DND-41 (cell line): Measurements from ENCODE around the gene UPB1.

Source experiments
- ATAC-seq: fragments of 200-7000 bp; cut with Tn5 transposase; 3 replicates; pipeline ENCODE4 v1.9.1; 2021; ENCODE audit warnings: low read depth; ENCODE audit not compliant: insufficient read depth
- DNase-seq: peaks from one replicate; pipeline ENCODE4 v3.0.0-alpha.2; 2020
- H2AFZ ChIP-seq: 2 replicates; pipeline ENCODE4 v1.6.0; 2012; ENCODE audit warnings: low read depth, low read length
- H3K27ac ChIP-seq: 2 replicates; pipeline ENCODE4 v1.5.1; 2012; ENCODE audit warnings: low read length, inconsistent platforms
- H3K27me3 ChIP-seq: fragments of 200-600 bp; sonication (generic); 2 replicates; pipeline ENCODE4 v1.6.0; 2012; ENCODE audit warnings: low read length, mild to moderate bottlenecking, inconsistent platforms; ENCODE audit not compliant: insufficient read depth, poor library complexity
- H3K36me3 ChIP-seq: 2 replicates; pipeline ENCODE4 v1.5.1; 2012; ENCODE audit warnings: low read length, inconsistent platforms; ENCODE audit not compliant: insufficient read depth
- H3K4me1 ChIP-seq: 2 replicates; pipeline ENCODE4 v1.5.1; 2012; ENCODE audit warnings: mild to moderate bottlenecking, low read length; ENCODE audit not compliant: insufficient read depth
- H3K4me2 ChIP-seq: 2 replicates; pipeline ENCODE4 v1.6.0; 2012; ENCODE audit warnings: mild to moderate bottlenecking, moderate library complexity, low read length, inconsistent platforms; ENCODE audit not compliant: insufficient read depth
- H3K4me3 ChIP-seq, 2 experiments: fragments of 200-600 bp in 1 of 2; shearing (Covaris generic) in 1 of 2; 2 replicates each; pipeline ENCODE4 v1.5.1; 2012 to 2016; ENCODE audit warnings: inconsistent platforms in 2 of 2, low read length in 2 of 2, mild to moderate bottlenecking in 2 of 2, low read depth in 1 of 2, moderate library complexity in 1 of 2
- H3K79me2 ChIP-seq: 2 replicates; pipeline ENCODE4 v1.6.0; 2012; ENCODE audit warnings: low read length, inconsistent platforms; ENCODE audit not compliant: insufficient read depth
- H3K9ac ChIP-seq: 2 replicates; pipeline ENCODE4 v1.6.0; 2012; ENCODE audit warnings: low read depth, mild to moderate bottlenecking, inconsistent platforms, low read length, moderate library complexity
- H3K9me3 ChIP-seq: 2 replicates; pipeline ENCODE4 v1.5.1; 2012; ENCODE audit warnings: low read length, moderate library complexity, mild to moderate bottlenecking, inconsistent platforms; ENCODE audit not compliant: insufficient read depth, severe bottlenecking
- H4K20me1 ChIP-seq: 2 replicates; pipeline ENCODE4 v1.6.0; 2012; ENCODE audit warnings: low read length; ENCODE audit not compliant: insufficient read depth
- EZH2 ChIP-seq: IDR thresholded peaks from 3 replicates; pipeline ENCODE4 v1.6.1; 2012; ENCODE audit warnings: borderline replicate concordance, low read depth, mild to moderate bottlenecking, moderate library complexity, low read length, inconsistent platforms; ENCODE audit not compliant: severe bottlenecking
- TF ChIP-seq, protein P1 (sequence below): IDR thresholded peaks from 2 replicates; pipeline ENCODE4 v1.5.1; 2012; ENCODE audit warnings: borderline replicate concordance, low read length, moderate library complexity, mild to moderate bottlenecking; ENCODE audit not compliant: poor library complexity, severe bottlenecking; ENCODE audit errors: extremely low read depth

The UPB1 gene

DNA sequence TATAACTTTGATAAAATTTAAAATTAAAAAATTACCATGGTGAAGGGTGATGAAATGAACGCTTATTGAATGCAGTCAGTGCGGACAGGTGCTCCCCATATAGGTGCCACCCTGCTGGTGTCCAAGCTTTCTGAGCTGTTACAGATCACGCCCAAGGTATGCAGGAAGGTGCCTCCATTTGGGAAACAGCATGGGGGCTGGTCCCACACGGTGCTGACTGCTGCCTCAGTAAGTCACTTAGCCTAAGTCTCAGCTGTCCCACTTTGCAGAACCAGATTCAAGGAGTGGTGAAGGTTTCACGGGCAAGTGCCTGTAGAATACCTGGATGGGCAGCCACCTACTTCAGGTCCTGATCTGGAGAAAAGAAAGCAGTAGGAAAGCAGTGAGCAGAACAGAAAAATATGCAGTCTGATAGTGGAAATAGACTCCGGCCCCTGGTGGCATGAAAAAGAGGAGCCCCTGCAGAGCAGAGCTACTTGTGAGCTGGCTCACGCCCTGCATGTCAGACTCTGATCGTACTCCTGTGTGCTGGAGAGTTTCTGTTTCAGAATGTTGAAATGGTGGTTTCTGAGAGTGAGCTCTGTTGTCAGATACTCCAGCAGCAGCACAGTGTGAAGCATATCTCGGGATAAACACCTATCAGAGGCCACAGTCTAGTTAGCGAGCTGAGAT is 34.6 kb upstream of the UPB1 start:
- H3K4me3 ChIP-seq, result no peak overlapping the region
- H3K27me3 ChIP-seq, result no peaks in the 10 kb centered on the region
- no peak overlapping the region for H3K27ac ChIP-seq
- H3K4me1 ChIP-seq, result no peaks in the 10 kb centered on the region
- no peak overlapping the region for H3K4me2 ChIP-seq
- H4K20me1 ChIP-seq, result no peaks in the 10 kb centered on the region
- TF ChIP-seq, protein P1, sequence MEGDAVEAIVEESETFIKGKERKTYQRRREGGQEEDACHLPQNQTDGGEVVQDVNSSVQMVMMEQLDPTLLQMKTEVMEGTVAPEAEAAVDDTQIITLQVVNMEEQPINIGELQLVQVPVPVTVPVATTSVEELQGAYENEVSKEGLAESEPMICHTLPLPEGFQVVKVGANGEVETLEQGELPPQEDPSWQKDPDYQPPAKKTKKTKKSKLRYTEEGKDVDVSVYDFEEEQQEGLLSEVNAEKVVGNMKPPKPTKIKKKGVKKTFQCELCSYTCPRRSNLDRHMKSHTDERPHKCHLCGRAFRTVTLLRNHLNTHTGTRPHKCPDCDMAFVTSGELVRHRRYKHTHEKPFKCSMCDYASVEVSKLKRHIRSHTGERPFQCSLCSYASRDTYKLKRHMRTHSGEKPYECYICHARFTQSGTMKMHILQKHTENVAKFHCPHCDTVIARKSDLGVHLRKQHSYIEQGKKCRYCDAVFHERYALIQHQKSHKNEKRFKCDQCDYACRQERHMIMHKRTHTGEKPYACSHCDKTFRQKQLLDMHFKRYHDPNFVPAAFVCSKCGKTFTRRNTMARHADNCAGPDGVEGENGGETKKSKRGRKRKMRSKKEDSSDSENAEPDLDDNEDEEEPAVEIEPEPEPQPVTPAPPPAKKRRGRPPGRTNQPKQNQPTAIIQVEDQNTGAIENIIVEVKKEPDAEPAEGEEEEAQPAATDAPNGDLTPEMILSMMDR, result no peak
- no peak for TF ChIP-seq EZH2
- no peaks in the 10 kb centered on the region for H3K36me3 ChIP-seq
- H2AFZ ChIP-seq, result peak overlapping the region; percentile 29; the same call in 1 of the 2 replicates
- ATAC-seq (no peak), DNase-seq (no peak)
- H3K9ac ChIP-seq, result no peak overlapping the region
- no peaks in the 10 kb centered on the region for H3K9me3 ChIP-seq
- no peaks in the 10 kb centered on the region for H3K79me2 ChIP-seq

DNA sequence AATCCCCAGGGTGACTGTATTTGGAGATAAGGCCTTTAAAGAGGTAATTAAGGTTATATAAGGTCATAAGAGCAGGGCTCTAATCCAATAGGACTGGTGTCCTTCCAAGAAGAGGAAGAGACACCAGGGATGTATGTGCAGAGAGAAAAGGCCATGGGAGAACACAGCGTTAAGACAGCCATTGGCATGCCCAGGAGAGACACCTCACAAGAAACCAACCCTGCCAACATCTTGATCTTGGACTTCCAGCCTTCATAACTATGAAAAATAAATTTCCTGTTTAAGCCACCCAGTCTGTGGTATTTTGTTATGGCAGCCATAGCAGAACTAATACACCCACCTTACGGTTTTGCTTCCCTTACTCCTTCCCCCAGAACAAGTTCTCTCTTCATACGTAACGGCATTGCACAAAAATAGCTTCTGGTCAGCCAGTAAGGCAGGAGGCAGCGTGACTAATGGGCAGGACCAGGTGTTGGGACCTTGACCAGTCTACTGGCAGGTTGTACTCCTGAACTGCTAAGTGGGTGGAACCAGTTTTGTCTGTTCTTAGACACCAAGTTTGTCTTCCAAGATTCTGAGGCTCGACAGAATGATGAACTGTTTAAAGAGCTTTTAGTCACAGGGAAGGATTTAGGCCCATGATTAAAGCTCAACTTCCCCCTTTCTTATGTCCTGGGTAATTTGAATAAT is 31.9 kb upstream of the UPB1 start:
- Histone ChIP-seq H3K36me3 (no peaks in the 10 kb centered on the region), H3K4me1 (peaks cover 6% of the 10 kb centered on the region; the same call in 1 of the 2 replicates), H3K79me2 (no peaks in the 10 kb centered on the region), H2AFZ (no peak overlapping the region), H3K9me3 (no peaks in the 10 kb centered on the region), H3K27me3 (no peaks in the 10 kb centered on the region), H3K4me3 (no peak overlapping the region), H4K20me1 (no peaks in the 10 kb centered on the region), H3K4me2 (no peak overlapping the region), H3K9ac (no peak overlapping the region), H3K27ac (no peak overlapping the region)
- TF ChIP-seq, protein P1, result no peak
- no peak for TF ChIP-seq EZH2
- ATAC-seq, result no peak
- no peak for DNase-seq

DNA sequence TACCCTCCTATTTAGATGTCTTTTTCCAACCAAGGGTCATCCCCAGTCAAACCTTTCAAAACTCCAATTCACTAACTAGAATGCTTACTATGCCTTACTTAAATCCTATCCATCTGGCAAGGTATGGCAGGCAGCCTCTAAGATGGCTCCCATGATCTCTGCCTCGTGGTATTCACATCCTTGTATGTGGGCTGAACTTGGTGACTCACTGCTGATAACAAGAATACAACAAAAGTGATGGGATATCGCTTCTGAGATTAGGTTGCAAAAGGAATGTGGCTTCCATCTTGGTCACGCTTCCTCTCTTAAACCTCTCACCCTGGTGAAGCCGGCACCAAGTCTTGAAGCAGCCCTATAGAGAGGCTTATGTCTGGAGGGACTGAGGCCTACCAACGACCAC is 29.6 kb upstream of the UPB1 start:
- no peak overlapping the region for H2AFZ ChIP-seq
- H3K9me3 ChIP-seq, result no peaks in the 10 kb centered on the region
- H3K27me3 ChIP-seq, result no peaks in the 10 kb centered on the region
- H3K4me3 ChIP-seq, result no peak overlapping the region
- no peak overlapping the region for H3K9ac ChIP-seq
- no peaks in the 10 kb centered on the region for H3K79me2 ChIP-seq
- ATAC-seq (no peak), DNase-seq (no peak)
- H3K36me3 ChIP-seq, result no peaks in the 10 kb centered on the region
- H3K4me1 ChIP-seq, result peaks cover 6% of the 10 kb centered on the region; the same call in 1 of the 2 replicates
- no peak overlapping the region for H3K4me2 ChIP-seq
- H3K27ac ChIP-seq, result no peak overlapping the region
- no peak for TF ChIP-seq EZH2
- TF ChIP-seq, protein P1, result no peak
- H4K20me1 ChIP-seq, result no peaks in the 10 kb centered on the region
